Motor neuron (in vitro differentiated cells): ENCODE measurements around the gene TBC1D1. TPM values are rescaled to one million over a fixed set of nuclear protein-coding genes. Genes with fewer than 3 reads are reported as not detected.

Experiments
- total RNA-seq, 8 experiments: library from RNA; unstranded; fragments of 300-600 nt; gene quantifications; 2 replicates each; pipeline versions ENCODE4 v1.2.3 to v1.2.4, GENCODE V29; 2022

The TBC1D1 gene
- total RNA-seq, 8 experiments from 2014 or later, result 14.3 to 83.6 (median 36.8) TPM

Other genes starting within 250 kb of the TBC1D1 start
- gene RELL1, start 204.7 kb upstream of the TBC1D1 start, total RNA-seq, result 10 to 100 TPM; 11.5 to 34.4 (median 13.3) TPM
- 10 to 100 TPM; 10.7 to 40.1 (median 12.9) TPM for gene PGM2, start 64.4 kb upstream of the TBC1D1 start, total RNA-seq
- gene PTTG2, start 69.3 kb downstream of the TBC1D1 start, total RNA-seq, result 1 to 10 TPM in 1 of 8 experiments, under 1 TPM in 2, not detected in 5; 0.43 to 1.8 (median 0.47) TPM